Measurements from ENCODE around the gene UBAP1. TPM values are rescaled to one million over a fixed set of nuclear protein-coding genes. Genes with fewer than 3 reads are reported as not detected.

Gene UBAP1
- total RNA-seq, 2 donors from 2014 or later = 36.4 to 39.8 TPM

GRCh38 chr9:34275811-34276210, 97.0 kb downstream of the UBAP1 start:
- no peak for TF ChIP-seq CTCF (conservative IDR thresholded peaks at IDR 0.05)
- Mint-ChIP-seq H3K36me3 (ENCODE audit: low read depth) (peaks cover 9% of the 10 kb centered on the region), H3K4me3 (no peak overlapping the region), H3K4me1 (no peaks in the 10 kb centered on the region), H3K27me3 (ENCODE audit: insufficient read depth) (no peaks in the 10 kb centered on the region), H3K27ac (no peak overlapping the region), H3K9me3 (no peaks in the 10 kb centered on the region)
- Histone ChIP-seq H3K9me3 (ENCODE audit: control insufficient read depth, low read length) (no peaks in the 10 kb centered on the region), H3K36me3 (ENCODE audit: control insufficient read depth, insufficient read depth, low read length) (no peaks in the 10 kb centered on the region), H3K27ac (ENCODE audit: low read depth, low read length) (no peak overlapping the region), H3K4me3 (ENCODE audit: low read length) (no peak overlapping the region), H3K9ac (ENCODE audit: extremely low read depth, low read length, poor library complexity, severe bottlenecking) (no peak overlapping the region), H3K4me1 (ENCODE audit: control insufficient read depth, insufficient read depth, low read length) (no peaks in the 10 kb centered on the region), H3K27me3 (ENCODE audit: control insufficient read depth, insufficient read depth, low read length, poor library complexity, severe bottlenecking) (no peaks in the 10 kb centered on the region)
- DNase-seq = no peak
- 91 to 94% methylated on average over 6 of the region's 6 CpGs for WGBS, 2 experiments (ENCODE audit: insufficient coverage in 1 of 2, insufficient read length in 1 of 2)

GRCh38 chr9:34276772-34277171, 97.9 kb downstream of the UBAP1 start:
- no peaks in the 10 kb centered on the region for H3K4me1 Mint-ChIP-seq
- H3K9me3 Mint-ChIP-seq = no peaks in the 10 kb centered on the region
- no peak overlapping the region for H3K27ac Mint-ChIP-seq
- Histone ChIP-seq H3K27me3 (ENCODE audit: control insufficient read depth, insufficient read depth, low read length, poor library complexity, severe bottlenecking) (no peaks in the 10 kb centered on the region), H3K4me1 (ENCODE audit: control insufficient read depth, insufficient read depth, low read length) (no peaks in the 10 kb centered on the region), H3K36me3 (ENCODE audit: control insufficient read depth, insufficient read depth, low read length) (no peaks in the 10 kb centered on the region), H3K4me3 (ENCODE audit: low read length) (no peak overlapping the region), H3K9ac (ENCODE audit: extremely low read depth, low read length, poor library complexity, severe bottlenecking) (no peak overlapping the region), H3K9me3 (ENCODE audit: control insufficient read depth, low read length) (no peaks in the 10 kb centered on the region), H3K27ac (ENCODE audit: low read depth, low read length) (no peak overlapping the region)
- TF ChIP-seq CTCF (conservative IDR thresholded peaks at IDR 0.05) = no peak
- no peaks in the 10 kb centered on the region for H3K27me3 Mint-ChIP-seq (ENCODE audit: insufficient read depth)
- H3K4me3 Mint-ChIP-seq = no peak overlapping the region
- no peak for DNase-seq
- peaks cover 7% of the 10 kb centered on the region for H3K36me3 Mint-ChIP-seq (ENCODE audit: low read depth)
- WGBS, 2 experiments (ENCODE audit: insufficient coverage in 1 of 2, insufficient read length in 1 of 2) = 98 to 100% methylated on average over 3 of the region's 3 CpGs

- no peak overlapping the region for H3K27ac ChIP-seq (ENCODE audit: low read depth, low read length)
- DNase-seq = no peak
- no peak overlapping the region for H3K9ac ChIP-seq (ENCODE audit: extremely low read depth, low read length, poor library complexity, severe bottlenecking)
- H3K4me3 Mint-ChIP-seq = no peak overlapping the region
- 92 to 100% methylated on average over 3 of the region's 3 CpGs for WGBS, 2 experiments (ENCODE audit: insufficient coverage in 1 of 2, insufficient read length in 1 of 2)
- H3K4me1 Mint-ChIP-seq = no peaks in the 10 kb centered on the region
- no peak overlapping the region for H3K27ac Mint-ChIP-seq
- no peaks in the 10 kb centered on the region for H3K27me3 ChIP-seq (ENCODE audit: control insufficient read depth, insufficient read depth, low read length, poor library complexity, severe bottlenecking)
- no peaks in the 10 kb centered on the region for H3K4me1 ChIP-seq (ENCODE audit: control insufficient read depth, insufficient read depth, low read length)
- H3K27me3 Mint-ChIP-seq (ENCODE audit: insufficient read depth) = no peaks in the 10 kb centered on the region
- H3K9me3 Mint-ChIP-seq = no peaks in the 10 kb centered on the region
- H3K4me3 ChIP-seq (ENCODE audit: low read length) = no peak overlapping the region
- no peak for TF ChIP-seq CTCF (conservative IDR thresholded peaks at IDR 0.05)
- H3K9me3 ChIP-seq (ENCODE audit: control insufficient read depth, low read length) = no peaks in the 10 kb centered on the region
- no peaks in the 10 kb centered on the region for H3K36me3 ChIP-seq (ENCODE audit: control insufficient read depth, insufficient read depth, low read length)
- H3K36me3 Mint-ChIP-seq (ENCODE audit: low read depth) = peaks cover 9% of the 10 kb centered on the region
Observed at GRCh38 chr9:34279411-34279810, 100.6 kb downstream of the UBAP1 start.

Measured in endodermal cell (in vitro differentiated cells).